ENCODE data around the gene TBXAS1.

Gene TBXAS1

DNA sequence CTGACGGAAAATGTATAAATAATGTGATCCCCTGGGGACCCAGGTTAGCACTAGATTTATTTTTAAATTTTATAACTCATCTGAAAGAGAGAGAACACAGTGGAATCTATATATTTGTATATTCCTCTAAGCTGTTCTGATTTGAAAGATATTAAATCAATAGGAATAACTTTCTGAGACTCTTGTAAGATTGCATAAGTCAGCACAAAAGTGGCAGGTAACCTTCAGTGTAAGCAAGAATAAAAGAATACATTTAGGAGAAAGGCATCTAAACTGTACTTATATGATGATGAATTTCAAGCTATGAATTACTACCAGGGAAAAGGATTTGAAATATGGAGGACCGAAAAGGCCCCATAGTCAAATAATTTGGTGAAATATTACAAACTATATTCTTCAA lies 112.8 kb downstream of the TBXAS1 start:
- TF ChIP-seq, protein P1, sequence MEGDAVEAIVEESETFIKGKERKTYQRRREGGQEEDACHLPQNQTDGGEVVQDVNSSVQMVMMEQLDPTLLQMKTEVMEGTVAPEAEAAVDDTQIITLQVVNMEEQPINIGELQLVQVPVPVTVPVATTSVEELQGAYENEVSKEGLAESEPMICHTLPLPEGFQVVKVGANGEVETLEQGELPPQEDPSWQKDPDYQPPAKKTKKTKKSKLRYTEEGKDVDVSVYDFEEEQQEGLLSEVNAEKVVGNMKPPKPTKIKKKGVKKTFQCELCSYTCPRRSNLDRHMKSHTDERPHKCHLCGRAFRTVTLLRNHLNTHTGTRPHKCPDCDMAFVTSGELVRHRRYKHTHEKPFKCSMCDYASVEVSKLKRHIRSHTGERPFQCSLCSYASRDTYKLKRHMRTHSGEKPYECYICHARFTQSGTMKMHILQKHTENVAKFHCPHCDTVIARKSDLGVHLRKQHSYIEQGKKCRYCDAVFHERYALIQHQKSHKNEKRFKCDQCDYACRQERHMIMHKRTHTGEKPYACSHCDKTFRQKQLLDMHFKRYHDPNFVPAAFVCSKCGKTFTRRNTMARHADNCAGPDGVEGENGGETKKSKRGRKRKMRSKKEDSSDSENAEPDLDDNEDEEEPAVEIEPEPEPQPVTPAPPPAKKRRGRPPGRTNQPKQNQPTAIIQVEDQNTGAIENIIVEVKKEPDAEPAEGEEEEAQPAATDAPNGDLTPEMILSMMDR (conservative IDR thresholded peaks at IDR 0.05) = no peak
- TF ChIP-seq ZFX (IDR thresholded peaks at IDR 0.05) = no peak
- H3K27ac ChIP-seq = no peak overlapping the region

DNA sequence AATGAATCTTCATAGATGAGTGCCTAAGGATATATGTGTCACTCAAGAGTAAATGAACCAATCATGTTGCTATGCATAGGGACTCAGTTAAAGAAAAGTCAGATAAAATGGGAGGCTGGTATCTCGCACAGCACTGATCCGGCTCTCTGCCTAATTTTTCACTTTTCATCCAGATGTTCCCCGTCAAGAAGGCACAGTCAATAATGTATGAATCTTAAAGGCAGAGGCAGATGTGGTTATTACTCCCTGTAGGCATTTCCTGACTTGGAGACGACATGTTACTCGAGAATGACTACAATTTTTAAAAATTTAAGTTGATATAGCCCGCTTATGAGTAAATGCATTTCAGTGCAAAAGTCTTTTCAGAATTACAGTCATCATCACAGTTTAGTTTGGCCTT lies 113.6 kb downstream of the TBXAS1 start:
- H3K27ac ChIP-seq = no peak overlapping the region
- TF ChIP-seq ZFX (IDR thresholded peaks at IDR 0.05) = no peak
- TF ChIP-seq, protein P1 (conservative IDR thresholded peaks at IDR 0.05) = no peak

DNA sequence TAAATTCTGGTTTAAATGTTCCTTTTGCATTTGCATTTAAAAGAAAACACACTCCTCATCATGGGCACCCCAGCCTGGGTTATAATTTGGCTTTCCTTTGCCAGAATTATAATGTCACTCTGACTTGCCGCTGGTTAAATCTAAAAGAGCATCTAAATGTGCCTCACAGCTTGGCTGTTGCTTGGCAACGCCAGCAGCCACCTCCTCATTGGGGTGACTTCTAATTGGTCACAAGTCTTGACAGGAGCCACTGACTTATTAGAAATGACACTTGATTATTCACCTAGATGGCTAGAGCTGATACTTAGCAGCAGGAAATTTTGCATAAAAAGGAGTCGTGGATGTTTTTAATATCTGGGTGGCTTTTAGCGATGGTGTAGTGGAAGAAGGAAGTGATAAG lies 114.3 kb downstream of the TBXAS1 start:
- no peak overlapping the region for H3K27ac ChIP-seq
- TF ChIP-seq, protein P1 (conservative IDR thresholded peaks at IDR 0.05) = no peak
- TF ChIP-seq ZFX (IDR thresholded peaks at IDR 0.05) = no peak

DNA sequence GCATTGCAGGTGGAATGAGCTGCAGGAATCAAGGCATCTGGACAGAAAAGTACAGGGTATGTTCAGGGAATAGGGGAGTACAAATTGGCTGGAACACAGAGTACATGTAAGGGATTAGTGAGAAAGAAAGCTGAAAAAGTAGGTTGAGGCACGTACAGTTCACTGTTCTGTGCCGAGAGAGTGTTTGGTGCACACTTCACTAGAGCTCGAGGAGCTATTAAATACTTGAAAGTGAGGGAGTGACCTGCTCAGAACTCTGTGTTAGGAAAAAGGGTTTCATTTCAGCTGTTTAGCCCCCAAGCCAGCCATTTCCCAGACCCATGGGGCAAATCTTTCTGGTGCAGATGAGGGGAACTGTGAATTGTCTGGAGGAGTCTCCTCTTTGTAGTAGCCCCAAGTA lies 115.2 kb downstream of the TBXAS1 start:
- no peak for TF ChIP-seq ZFX (IDR thresholded peaks at IDR 0.05)
- TF ChIP-seq, protein P1 (conservative IDR thresholded peaks at IDR 0.05) = no peak
- no peak overlapping the region for H3K27ac ChIP-seq

DNA sequence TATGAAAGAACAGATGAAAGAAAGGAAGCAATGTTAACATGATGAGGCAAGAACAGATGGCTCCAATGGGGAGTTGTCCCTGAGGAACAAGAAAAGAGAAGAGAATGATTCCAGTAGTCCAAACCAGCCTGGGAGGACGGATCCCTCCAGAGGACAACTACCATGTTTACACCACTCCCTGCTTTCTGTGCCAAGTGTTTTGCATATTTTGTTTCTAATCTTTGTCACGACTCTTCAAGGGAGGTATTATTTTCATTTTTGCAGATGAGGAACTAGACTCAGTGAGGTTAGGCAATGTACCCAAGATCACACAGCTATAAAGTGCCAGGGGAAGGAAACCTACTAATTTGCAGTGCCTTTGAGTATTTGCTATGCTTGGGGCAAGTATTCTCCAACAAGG lies 117.5 kb downstream of the TBXAS1 start:
- TF ChIP-seq, protein P1 (conservative IDR thresholded peaks at IDR 0.05) = no peak
- no peak for TF ChIP-seq ZFX (IDR thresholded peaks at IDR 0.05)
- no peak overlapping the region for H3K27ac ChIP-seq

DNA sequence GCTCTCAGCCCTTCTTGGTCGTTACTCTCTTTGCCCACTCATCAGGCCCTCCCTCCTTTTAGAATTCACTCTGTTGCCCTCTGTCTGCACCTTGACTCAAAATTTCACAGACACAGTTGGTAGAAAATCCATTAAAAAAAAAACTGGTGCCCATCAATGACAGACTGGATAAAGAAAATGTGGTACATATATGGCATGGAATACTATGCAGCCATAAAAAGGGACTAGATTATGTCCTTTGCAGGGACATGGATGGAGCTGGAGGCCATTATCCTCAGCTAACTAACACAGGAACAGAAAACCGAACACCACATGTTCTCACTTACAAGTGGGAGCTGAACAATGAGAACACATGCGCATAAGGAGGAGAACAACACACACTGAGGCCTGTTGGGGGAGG lies 118.0 kb downstream of the TBXAS1 start:
- H3K27ac ChIP-seq = no peak overlapping the region
- TF ChIP-seq ZFX (IDR thresholded peaks at IDR 0.05) = no peak
- TF ChIP-seq, protein P1 (conservative IDR thresholded peaks at IDR 0.05) = no peak

DNA sequence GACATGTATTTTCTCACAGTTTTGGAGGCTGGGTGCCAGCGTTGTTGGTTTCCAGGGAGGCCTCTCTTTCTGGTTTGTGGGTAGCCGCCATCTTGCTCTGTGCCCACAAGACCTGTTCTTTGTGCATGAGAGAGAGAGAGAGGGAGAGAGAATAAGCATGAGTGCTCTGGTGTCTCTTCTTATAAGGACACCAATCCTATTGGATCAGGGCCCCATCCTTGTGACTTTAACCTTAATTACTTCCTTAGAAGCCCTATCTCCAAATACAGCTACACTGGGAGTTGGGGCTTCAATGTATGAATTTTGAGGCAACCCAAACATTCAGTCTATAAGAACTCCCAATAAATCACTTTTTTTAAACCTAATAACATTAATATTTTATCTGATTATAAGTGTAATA lies 119.1 kb downstream of the TBXAS1 start:
- H3K27ac ChIP-seq = no peak overlapping the region
- TF ChIP-seq, protein P1 (conservative IDR thresholded peaks at IDR 0.05) = no peak
- TF ChIP-seq ZFX (IDR thresholded peaks at IDR 0.05) = no peak
